CD4-positive, alpha-beta T cell treated with Interleukin-17A for 4 hours (primary cell): ENCODE data around the gene LIM2.
A peak's percentile ranks its signal among the peaks of the same experiment; 100 is the strongest.
"Not testable (repeated sequence)": the region's sequence is repeated elsewhere in the genome, so short reads cannot be mapped to it uniquely, and the experiment has no call there.

Experiments
- DNase-seq: peaks from one replicate; pipeline ENCODE4 v3.0.0-alpha.2; 2020; ENCODE audit warnings: mixed read lengths

Gene LIM2, protein sequence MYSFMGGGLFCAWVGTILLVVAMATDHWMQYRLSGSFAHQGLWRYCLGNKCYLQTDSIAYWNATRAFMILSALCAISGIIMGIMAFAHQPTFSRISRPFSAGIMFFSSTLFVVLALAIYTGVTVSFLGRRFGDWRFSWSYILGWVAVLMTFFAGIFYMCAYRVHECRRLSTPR

DNA sequence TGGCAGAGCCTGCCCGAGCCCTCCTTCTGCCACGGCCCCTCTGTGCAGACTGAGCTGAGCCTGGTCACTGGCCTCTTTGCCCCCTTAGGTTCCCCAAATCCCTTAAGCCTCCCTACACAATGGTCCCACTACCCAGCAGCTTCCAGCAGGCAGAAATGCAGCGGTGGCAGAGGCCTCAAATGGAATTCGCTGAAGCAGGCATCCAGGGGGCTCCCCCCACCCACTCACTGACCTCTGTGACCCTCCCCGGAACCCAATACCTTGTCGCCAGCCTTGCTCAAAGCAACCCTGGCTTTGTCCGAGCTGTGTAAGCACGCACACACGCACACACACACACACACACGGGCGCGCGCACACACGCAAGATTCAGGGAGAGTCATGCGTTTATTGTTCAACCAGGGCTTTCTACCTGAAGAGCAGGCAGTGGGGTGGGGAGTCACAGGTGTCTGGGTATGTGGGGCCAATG is at the start of gene LIM2:
Gene LIM2 (minus strand): TSS at position 51 of the 466 bp plus-strand sequence. CDS start 531 bp downstream, outside the sequence.
- no peak for DNase-seq

DNA sequence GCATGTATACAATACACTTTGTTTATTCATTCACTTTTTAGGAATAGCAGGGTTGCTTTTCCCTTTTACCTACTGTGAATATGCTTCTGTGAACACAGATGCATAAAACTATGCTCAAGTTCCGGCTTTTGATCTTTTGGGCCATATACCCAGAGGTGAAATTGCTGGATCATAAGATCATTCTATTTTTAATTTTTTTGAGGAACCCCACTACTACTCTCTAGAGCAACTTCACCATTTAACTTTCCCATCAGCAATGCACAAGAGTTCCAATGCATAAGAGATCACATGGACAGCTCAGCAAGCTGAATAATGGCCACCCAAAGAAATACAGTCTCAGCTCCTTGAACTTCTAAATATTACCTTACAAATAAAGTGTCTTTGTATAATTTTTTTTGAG is 46.7 kb upstream of the LIM2 start:
- no peak for DNase-seq

DNA sequence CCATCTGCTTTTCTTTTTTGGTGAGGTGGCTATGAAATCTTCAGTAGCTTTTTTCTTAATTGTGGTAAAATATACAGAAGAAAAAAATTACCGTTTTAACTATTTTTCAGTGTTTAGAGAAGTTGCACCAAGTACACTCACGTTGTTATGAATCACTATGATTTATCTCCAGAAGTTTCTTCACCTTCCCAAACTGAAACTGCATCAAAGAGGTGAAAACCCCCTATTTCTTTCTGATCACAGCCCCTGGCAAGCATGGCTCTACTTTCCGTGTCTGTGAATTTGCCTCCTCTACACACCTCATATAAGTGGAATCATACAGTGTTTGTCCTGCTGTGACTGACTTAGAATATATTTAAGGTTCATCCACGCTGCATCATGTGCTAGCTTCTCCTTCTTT is 45.3 kb upstream of the LIM2 start:
- DNase-seq = no peak

DNA sequence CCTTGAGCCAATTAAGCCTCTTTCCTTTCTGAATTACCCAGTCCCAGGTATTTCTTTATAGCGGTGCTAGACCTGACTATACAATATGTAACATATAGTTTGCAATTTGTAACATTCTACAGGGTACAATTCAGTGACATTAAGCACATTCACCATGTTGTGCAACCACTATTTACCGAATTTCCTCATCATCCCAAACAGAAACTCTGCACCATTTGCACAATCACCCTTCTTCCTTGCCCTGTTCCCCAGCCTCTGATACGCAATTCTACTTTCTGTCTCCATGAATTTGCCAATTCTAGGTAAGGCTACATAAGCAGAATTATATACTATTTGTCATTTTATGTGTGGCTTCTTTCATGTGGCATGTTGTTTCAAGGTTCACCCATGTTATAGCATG is 43.4 kb upstream of the LIM2 start:
- DNase-seq = no peak

DNA sequence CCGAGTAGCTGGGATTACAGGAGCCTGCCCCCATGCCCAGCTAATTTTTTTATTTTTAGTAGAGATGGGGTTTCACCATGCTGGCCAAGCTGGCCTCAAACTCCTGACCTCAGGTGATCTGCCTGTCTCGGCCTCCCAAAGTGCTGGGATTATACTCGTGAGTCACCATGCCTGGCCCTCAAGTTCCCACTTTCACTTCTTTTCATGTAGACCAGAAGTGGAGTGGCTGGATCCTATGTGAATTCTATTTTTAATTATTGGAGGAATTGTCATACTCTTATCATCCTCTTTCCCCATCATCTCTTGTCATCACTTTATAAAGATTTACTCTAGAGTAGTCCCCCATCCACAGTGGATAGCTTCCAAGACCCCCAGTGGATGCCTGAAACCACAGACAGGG is 42.4 kb upstream of the LIM2 start:
- no peak for DNase-seq

DNA sequence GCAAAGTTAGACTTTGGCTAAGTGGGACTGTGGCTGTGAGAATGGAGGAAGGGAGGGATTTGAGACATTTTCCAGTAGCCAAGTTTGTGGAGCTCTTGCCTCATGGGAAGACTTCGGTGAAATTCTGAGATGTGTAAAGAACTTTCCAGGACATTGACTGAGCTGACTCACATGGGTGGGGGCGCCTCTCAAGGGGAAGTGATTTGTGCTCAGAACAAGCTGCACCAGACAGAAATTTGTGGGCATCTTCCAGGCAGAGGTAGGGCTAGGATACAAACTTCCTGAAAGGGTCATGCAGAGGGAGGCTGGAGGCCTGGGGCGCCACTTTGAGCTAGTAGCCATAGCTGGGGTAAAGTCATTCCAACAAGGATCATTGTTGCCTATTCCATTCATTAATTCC is 39.4 kb upstream of the LIM2 start:
- no peak for DNase-seq

DNA sequence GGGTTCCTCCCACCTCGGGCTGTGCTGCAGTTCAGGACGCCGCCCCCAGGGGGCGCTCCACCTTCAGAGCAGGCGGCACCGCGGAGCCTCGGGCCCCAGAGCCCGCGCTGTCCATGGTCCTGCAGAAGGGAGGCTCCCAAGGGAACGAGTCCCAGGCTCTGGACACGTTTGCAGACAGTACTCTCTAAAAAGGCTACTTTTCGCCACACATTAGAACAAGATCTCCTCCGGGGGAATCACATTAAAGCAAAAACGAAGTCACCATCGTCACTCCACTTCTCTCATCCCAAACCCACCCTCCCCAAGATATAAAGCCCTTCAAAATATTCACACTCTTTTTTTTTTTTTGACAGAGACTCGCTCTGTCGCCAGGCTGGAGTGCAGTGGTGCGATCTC is 34.3 kb upstream of the LIM2 start:
- DNase-seq = peak; percentile 86

DNA sequence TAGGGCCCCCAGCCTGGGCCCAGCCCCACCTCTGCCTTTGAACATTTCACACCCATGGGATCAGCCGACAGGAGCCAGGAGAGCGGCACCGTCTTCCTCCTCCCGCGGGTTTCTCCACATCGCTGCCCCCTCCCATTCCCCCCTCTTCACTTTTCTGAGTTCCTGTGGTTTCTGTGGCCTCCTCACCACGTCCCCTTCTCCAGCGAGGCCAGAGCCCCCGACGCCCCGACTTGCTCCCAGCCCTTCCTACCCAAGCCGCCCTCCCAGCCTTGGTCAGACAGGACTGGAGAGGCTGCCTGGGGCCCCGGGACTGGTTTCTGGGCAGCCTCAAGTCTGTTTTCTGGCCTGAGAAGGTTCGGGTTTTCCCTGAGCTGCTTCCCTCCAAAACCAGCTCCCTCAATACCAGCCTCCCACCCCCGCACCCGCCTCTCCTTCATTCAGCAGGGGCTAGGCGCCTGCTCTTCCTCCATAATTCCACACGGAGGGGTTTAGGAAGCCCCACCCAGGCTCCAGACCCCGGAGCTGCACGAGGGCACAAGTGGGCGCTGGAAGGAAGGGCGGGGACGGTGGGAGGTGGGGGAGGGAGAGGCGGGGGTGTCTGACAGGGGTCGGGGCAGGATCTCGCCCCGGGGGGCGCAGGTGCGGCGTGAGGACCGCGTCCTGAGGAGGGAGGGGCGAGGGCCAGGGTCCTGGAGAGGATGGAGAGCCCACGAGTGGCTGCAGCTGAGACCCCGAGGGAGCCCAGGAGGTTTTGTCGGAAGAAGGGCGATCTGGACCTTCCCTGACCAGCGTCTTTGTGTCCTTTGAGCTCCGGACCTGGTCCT is 33.7 kb upstream of the LIM2 start:
- no peak for DNase-seq

DNA sequence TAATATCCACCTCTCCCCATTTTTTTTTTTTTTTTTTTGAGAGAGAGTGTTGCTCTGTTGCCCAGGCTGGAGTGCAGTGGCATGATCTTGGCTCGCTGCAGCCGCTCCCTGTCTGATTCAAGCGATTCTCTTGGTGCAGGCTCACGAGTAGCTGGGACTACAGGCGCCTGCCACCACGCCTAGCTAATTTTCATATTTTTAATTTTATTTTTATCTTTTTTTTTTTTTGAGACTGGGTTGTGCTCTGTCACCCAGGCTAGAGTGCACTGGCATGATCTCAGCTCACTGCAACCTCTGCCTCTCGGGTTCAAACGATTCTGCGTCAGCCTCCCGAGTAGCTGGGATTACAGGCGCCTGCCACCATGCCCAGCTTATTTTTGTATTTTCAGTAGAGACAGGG is 32.7 kb upstream of the LIM2 start:
- not testable (repeated sequence) for DNase-seq

DNA sequence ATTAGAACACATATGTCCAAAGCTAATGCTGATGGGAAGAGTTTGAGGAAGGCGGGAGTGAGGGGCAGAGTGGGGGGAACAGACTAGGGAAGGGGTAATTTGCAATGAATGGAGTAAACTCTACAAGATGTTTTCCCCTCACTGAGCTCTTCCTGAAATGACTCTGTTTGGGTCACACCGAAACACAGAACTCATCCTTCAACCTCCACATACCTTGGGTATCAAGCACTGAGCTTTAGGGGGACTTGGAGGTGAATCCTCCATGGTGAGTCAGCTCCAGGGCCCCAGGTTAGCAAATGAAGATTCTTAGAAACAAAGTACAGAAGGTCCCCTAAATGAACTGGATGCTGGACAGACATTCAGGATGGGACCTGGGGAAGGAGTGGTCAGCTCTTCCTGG is 30.9 kb upstream of the LIM2 start:
- no peak for DNase-seq

DNA sequence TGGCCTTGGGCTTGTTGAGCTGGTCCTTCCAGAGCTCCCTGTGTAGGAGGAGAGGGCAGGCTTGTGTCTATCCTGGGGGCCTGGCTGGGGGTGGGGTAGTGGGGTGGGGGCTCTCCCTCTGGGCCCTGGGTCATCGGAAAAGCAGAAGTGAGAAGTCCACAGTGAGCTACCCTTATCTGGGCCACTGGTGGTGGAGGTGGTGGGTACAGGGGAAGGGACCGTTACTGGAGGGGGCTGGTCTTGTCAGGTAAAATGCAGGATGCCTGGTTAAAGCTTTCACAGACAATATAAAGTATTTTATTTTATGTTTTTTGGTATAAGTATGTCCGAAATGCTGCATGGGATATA is 30.0 kb upstream of the LIM2 start:
- DNase-seq = no peak

DNA sequence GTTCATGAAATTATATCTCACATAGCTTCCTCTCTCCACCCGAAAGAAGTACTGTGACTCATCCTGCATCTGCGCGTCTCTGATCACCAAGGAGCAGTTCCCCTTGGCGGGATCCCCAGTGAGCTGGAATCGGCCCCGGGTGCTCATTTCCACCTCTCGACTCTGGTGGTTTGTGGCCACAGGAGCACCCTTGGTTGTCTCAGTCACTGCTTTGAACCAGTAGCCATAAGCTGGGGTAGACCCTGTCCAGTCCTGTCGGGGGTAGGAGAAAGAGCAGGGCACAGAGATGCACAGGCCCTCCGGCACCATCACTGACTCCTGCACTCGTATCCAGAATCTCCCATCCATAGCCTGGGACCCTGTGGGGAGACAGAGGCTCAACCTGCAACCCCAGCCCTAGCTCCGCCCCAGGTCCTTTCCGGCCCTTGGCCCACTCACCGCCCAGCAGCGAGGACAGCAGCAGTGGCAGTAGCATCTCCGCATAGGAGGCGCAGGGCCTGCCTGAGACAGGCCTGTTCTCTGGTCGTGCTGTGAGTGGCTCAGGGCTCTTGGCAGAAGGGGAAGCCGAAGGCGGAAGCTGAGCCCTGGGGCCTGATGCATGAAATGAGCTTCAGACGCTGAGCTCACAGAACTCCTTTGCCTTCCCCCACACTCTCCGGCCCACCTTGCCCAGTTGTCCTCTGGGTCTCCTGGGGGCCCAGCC is 29.5 kb upstream of the LIM2 start, which contains the start of gene SIGLEC10:
Gene SIGLEC10 (minus strand): TSS at position 536 of the 703 bp plus-strand sequence. CDS start 61 bp downstream, at position 475.
- peak; percentile 7 for DNase-seq

DNA sequence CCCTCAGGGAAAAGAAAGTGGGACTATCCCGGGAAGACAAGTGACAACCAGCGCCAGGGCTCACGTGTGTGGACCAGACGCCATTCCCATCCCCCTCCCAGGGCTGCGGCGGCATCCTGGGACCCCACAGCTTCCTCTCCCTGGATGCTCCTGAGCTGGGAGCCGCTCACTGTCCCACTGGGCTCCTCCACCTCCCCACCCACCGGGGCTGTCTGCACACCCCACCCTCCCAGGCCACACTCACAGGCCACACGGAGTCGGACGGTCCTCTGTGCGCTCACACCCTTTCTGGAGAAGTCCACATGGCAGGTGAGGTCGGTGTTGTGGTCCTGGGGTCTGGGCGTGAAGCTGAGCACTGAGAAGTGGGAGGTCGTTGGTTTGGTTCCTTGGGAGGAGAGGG is 28.6 kb upstream of the LIM2 start:
- not testable (repeated sequence) for DNase-seq

DNA sequence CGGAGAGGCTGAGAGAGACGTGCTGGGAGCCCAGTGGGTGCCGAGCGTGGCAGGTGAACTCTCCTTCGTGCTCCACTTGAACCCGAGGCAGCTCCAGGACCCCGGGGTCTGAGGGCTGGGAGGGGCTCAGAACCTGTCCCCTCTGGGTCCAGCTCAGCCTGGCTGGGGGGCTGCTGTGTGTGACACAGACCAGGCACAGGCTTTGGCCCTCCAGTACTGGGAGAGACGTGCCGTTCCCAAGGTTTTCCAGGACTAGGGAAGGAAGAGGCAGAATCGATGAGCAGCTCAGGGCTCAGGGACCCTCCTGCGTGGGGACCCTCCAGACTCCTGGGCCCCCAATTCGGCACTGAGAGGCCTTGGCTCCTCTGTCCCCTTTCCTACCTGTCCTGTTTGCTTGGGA is 27.4 kb upstream of the LIM2 start:
- no peak for DNase-seq

DNA sequence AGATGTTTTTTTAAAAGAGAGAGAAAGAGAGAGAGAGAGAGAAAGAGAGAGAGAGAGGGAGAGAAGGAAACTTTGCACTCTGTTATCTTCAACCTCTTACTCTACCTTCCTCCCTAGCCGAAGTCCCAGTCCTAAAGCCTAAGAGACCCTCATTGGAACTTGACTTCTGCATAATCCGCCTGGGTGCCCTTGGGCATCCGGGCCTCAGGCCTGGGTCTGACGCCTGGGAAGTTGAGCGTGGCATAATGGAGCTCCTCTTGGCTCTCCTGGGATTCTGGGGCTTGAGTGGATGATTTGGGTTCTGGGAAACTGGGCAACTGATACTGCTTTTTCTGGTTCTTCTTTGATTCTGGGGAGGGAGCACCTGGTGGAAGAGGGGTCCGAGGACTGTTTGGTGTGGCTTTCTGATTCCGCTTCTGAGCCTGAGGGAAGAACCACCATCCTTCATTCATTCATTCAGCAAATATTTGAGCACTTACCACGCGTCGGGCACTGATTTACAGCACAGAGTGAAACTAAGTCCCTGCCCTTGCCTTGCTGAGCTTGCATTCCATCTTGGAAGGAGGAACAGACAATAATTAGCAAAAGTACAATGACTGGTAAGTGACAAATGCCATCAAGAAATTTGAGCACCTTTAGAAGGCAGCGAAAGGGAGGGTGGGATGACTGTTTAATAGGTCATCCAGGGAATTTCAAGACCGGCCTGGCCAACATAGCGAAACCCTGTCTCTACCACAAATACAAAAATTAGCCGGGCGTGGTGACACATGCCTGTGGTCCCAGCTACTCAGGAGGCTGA is 23.4 kb upstream of the LIM2 start:
- no peak for DNase-seq

DNA sequence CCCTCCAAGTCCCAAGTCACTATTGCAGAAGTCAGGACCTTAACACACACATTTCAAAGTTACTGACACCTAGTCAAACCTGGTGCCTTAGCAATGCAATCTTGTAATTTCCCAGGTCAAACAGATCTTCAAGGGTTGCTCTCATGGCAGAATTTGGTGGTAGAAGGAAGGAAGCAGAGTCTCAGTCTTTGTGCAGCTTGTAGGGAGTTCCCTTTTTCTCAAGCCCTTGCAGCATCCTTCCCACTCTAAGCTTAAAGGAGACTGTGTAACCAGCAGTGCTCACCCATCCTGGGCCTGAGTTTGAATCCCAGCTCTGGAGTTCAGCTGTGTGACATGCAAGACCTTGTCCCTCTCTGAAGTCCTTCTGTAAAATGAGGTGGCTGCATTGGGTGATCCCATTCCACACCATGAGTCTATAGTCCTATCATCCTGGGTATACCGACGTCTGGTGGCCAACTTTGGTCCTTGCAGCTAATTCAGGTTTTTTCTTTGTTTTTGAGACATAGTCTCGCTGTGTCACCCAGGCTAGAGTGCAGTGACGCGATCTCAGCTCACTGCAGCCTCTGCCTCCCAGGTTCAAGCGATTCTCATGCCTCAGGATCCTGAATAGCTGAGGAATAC is 19.8 kb upstream of the LIM2 start:
- DNase-seq = peak; percentile 40

DNA sequence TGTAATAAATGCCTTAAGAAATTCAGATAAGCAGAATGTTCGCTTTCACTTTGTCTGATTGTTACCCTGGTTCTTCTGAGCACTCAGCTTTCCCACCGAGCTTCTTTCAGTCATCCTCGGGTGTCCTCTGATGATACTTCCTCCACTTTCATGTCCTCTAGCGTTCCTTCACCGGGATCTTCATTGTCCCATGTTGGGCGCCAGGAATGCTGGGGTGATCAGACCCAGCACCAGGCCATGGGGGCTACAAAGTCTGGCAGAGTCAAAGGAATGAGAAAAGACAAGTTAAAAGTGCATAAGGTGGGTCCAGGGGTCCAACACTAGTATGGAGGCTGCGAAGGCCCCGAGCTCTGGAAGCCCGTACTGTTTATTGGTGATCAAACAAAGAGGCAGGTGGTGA is 14.3 kb upstream of the LIM2 start:
- no peak for DNase-seq

DNA sequence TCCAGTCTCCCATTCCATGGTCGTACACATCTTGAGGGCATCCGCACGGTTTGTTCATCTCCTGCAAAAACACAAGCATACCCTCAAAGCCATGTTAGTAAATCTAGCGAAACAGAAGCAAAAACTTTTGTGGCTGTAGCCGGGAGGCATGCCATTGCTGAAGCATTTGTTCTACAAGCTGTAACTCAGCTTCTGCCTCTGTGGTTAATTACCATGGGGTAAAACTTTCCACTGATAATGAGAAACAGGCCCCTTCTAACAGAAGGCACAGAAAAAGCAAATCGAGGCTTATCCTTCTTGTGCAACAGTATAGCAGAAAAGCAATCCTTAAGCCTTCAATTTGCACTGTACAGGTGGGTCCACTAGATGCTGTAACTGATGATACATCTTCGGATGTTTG is 12.2 kb upstream of the LIM2 start:
- DNase-seq = not testable (repeated sequence)

DNA sequence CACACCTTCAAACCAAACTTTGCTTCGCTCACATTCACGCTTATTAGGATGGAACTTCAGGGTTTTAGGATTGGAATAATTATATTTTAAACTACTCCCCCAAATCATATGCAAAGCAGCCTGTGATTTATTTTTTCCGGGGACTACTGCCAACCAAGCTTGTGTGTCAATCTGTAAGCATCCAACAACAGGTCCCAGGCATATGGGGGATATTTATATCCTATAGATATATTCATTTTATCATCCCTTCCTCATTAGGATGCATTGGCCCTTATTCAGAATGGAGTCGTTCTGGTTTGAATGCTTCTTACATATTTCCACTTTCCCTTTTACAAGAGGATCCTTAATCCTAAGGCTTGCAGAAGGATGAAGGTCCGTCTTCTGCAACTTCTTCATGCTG is 11.5 kb upstream of the LIM2 start:
- no peak for DNase-seq

DNA sequence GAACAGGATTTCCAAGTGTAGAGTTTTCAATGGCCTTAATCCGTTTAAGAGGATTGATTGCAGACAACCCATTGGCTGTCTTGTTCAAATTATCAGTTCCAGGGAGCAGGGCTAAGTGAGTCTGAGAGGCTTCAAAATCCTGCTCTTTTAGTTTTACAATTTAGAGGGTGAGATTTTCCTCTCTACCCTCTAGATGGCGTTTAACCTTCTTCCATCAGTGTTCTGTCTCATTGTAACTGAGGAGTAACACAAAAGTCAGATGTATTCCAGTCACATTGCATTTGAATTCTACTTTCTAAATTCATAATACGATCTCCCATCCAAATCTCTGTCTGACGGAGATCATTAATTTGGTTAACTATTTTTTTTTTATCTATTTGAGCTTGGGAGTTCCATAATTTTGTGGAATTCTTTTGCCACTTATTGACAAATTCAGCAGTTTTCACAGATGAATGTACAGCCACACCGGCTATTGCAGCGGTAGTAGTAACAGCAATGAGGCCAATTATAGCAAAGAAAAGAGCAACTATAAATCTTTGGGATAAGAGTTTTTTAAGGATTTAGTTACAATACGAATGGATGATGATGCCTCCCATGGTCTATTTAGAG is 10.4 kb upstream of the LIM2 start:
- no peak for DNase-seq

DNA sequence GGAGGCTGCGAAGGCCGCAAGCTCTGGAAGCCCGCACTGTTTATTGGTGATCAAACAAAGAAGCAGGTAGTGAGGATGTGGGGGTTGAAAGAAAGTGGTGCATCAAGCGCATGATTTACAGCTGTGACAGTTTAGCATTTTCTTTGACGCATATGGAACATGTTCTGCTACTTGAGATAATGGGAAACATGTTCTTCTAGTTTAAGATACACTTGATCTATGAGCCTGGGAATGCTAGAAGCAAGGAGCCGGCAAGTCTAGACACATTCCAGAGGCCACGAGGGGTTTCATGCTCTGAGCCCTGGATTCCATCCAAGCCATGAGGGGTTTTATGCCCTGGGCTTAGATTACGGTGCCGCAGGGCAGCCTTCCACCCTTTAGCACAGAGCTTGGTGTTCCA is 9.7 kb upstream of the LIM2 start:
- DNase-seq = not testable (repeated sequence)

DNA sequence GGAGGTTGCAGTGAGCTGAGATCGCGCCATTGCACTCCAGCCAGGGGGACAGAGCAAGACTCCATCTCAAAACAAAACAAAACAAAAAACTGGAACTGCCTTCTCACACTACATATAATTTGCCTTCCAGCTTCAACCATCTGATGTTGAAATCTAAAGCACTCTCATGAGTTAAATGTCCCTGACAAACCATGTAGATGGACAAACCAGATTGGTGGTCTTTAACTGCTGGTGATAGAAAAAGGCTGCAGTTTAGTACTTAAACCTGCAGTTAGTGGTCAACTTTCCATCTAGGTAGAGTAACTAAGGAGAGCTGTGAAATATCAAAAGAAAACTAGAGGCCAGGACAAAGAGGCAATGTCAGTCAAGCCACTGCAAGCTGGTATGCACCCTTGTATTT is 8.4 kb upstream of the LIM2 start:
- DNase-seq = no peak
